Stomach (tissue), 9 donors: ENCODE results near the gene RXRA. TPM values are rescaled to one million over a fixed set of nuclear protein-coding genes. Genes with fewer than 3 reads are reported as not detected.

Experiments used
- DNase-seq, 2 donors: peaks; one replicate each; pipeline versions ENCODE4 v3.0.0 to v3.0.0-alpha.2; 2013 to 2019
- H3K27ac ChIP-seq, 5 donors: fragments of 200-600 bp in 4 of 5; sonication (generic) in 4 of 5; one replicate each; pipeline ENCODE4 v1.5.1; 2013 to 2019; ENCODE audit warnings: mild to moderate bottlenecking in 1 of 5, moderate library complexity in 1 of 5
- H3K27me3 ChIP-seq, 3 donors: fragments of 200-600 bp; sonication (generic); one replicate each; pipeline ENCODE4 v1.5.1; 2017 to 2019; ENCODE audit warnings: mixed run types in 1 of 3
- H3K36me3 ChIP-seq, 4 donors: fragments of 200-600 bp; sonication (generic); 1 replicate in 3 of 4; 2 replicates in 1 of 4; pipeline ENCODE4 v1.5.1; 2016 to 2019
- H3K4me1 ChIP-seq, 4 donors: fragments of 200-600 bp; sonication (generic); one replicate each; pipeline ENCODE4 v1.5.1; 2016 to 2019
- H3K4me3 ChIP-seq, 4 donors: fragments of 200-600 bp; sonication (generic) in 3 of 4; one replicate each; pipeline ENCODE4 v1.5.1; 2016 to 2019; ENCODE audit warnings: mild to moderate bottlenecking in 1 of 4
- H3K9me3 ChIP-seq, 4 donors: fragments of 200-600 bp; sonication (generic); one replicate each; pipeline ENCODE4 v1.5.1; 2016 to 2019
- CTCF ChIP-seq, 7 experiments: fragments of 450-650 bp in 4 of 7; fragments of 200-600 bp in 3 of 7; sonication (generic) in 3 of 7; IDR thresholded peaks; one replicate each; pipeline ENCODE4 v1.5.1; 2016 to 2019; ENCODE audit warnings: antibody characterized with exemption in 7 of 7, control low read depth in 2 of 7, mild to moderate bottlenecking in 1 of 7
- EP300 ChIP-seq: sonication (generic); formaldehyde crosslinking; IDR thresholded peaks from one replicate; pipeline ENCODE4 v1.6.1; 2017; ENCODE audit warnings: antibody characterized with exemption
- POLR2A ChIP-seq, 4 donors: fragments of 450-650 bp; IDR thresholded peaks; one replicate each; pipeline ENCODE4 v1.6.1; 2016; ENCODE audit warnings: antibody characterized with exemption in 4 of 4, control low read depth in 2 of 4, mild to moderate bottlenecking in 1 of 4, moderate library complexity in 1 of 4
- POLR2AphosphoS5 ChIP-seq, 3 donors: sonication (generic); formaldehyde crosslinking; IDR thresholded peaks; one replicate each; pipeline ENCODE4 v1.6.1; 2016; ENCODE audit warnings: antibody characterized with exemption in 3 of 3
- WGBS, 5 donors: extraction: QIAGEN DNeasy Blood & Tissue Kit in 3 of 5; methylation state at CpG; one replicate each; pipeline versions ENCODE4 v1.1.5 to v1.1.7; 2013 to 2018; 5-methylcytosine and 5-hydroxymethylcytosine counted together
- intact Hi-C: fragments of 100-400 bp; cut with DNase I; formaldehyde crosslinking; loops from one replicate; pipeline ENCODE4 v1.15.1; 2023; ENCODE audit warnings: low total_unique reads
- polyA plus RNA-seq, 3 donors: library from polyadenylated mRNA; stranded (reverse); fragments of 200-250 nt; gene quantifications; one replicate each; pipeline ENCODE4 v1.2.3, GENCODE V29; 2013
- total RNA-seq, 5 donors: library from RNA; depleted of rRNA; stranded (reverse); fragments of >200 nt; gene quantifications; one replicate each; pipeline versions ENCODE4 v1.1.0 to v1.2.3, GENCODE V29; 2014 to 2016
- donor health status: healthy with polysubstance abuse.
- donor health status: Bipolar disorder and iron deficiency.
- donor health status: healthy.

RXRA gene
- total and polyA plus RNA-seq, 8 donors: 14.0 to 68.4 (median 29.3) TPM

DNA sequence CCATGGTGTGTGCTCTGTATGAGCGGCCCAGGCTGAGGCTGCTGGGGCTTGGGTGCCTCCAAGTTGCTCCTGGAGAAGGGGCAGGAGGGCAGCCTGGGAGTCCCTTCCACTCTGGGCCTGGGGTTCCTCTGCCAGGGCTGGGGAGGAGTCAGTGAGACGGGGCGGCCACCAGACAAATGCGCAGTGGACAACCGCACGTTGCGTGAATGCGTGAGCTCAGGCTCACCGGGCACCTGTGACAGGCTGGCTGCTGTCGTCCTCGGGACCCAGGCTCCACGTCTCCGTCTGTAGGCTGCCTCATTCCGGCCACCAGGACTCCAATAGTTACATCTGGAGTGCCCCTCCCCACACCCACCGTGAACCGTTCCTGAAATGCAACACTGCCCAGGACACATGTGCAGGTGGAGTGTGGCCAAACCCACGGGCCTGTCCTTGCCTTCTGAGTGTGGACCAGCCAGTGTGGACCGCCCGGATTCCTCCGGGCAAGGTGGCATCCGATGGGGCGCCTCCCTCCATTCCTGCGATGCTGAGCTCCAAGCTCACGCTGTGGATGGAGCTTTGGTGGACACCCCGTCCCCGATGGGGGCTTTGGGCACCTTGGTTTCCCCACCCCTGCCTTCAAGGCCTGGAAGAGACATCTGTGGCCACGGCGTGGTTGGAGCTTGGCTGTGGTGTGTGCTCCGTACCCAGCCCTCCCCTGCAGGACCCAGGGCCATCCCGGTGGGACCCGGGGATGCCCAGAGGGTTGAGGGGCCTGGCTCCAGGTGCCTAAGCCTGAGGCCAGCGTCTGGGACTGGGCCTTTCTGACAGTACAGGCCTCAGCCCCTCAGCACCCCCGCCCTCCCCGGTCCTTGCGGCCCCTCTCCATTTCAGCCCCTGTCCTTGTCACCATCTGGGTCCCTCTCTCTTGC lies 34.0 kb upstream of the RXRA start:
- no peaks in the 10 kb centered on the region for H3K9me3 ChIP-seq
- intact Hi-C loops: no loop called here
- peaks cover 0 to 15% (median 0%) of the 10 kb centered on the region in 3 donors for H3K27me3 ChIP-seq
- no peak overlapping the region for H3K4me3 ChIP-seq
- DNase-seq: no peak
- peaks cover 9 to 17% (median 13%) of the 10 kb centered on the region in 4 donors for H3K4me1 ChIP-seq
- no peak overlapping the region for H3K27ac ChIP-seq
- 93 to 95% (median 94%) methylated on average over 21 to 35 of the region's 35 CpGs for WGBS, 5 donors
- no peak for TF ChIP-seq EP300
- TF ChIP-seq POLR2AphosphoS5 (IDR thresholded peaks at IDR 0.05): no peak
- no peak for TF ChIP-seq CTCF (IDR thresholded peaks at IDR 0.05)
- TF ChIP-seq POLR2A (IDR thresholded peaks at IDR 0.05): no peak
- no peaks in the 10 kb centered on the region for H3K36me3 ChIP-seq

- Histone ChIP-seq H3K36me3 (no peaks in the 10 kb centered on the region), H3K9me3 (no peaks in the 10 kb centered on the region), H3K4me1 (peaks cover 9 to 14% (median 11%) of the 10 kb centered on the region in 4 donors), H3K4me3 (peak overlapping the region in 1 of 4 donors; percentile 34), H3K27ac (no peak overlapping the region), H3K27me3 (peaks cover 0 to 16% (median 0%) of the 10 kb centered on the region in 3 donors)
- WGBS, 5 donors: 70 to 90% (median 76%) methylated on average over 9 to 13 of the region's 13 CpGs
- DNase-seq: no peak
- no peak for TF ChIP-seq CTCF (IDR thresholded peaks at IDR 0.05)
- intact Hi-C loops: no loop called here
Observed at GRCh38 chr9:134293031-134293521, 33.2 kb upstream of the RXRA start.

DNA sequence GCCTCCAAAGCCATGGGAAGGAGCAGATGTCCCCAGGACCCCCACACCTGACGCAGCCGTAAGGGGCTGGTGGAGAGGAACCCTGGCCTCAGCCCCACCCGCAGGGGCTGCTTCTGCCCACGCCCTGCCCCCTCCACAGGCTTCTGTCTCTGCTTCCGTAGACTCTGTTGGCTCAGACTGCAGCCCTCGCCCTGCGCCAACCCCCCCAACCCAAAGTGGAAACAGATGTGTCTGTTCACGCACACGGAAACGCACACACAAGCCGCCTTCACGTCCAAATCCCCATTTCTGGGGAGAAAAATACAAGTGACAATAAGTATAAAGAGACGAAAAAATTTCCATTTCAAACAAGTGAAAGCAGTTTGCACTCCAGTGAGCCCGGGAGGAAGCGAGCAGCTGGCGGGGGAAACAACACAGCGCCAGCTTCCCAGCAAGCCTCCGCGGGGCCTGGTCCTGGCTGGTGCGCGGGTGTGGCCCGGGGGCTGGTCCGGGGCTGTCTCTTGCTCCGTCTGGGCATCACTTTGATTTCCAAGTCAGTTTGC lies 32.6 kb upstream of the RXRA start:
- Histone ChIP-seq H3K9me3 (no peaks in the 10 kb centered on the region), H3K36me3 (no peaks in the 10 kb centered on the region), H3K27me3 (peaks cover 0 to 16% (median 0%) of the 10 kb centered on the region in 3 donors), H3K4me1 (peaks cover 9 to 14% (median 11%) of the 10 kb centered on the region in 4 donors), H3K27ac (no peak overlapping the region), H3K4me3 (peak overlapping the region; percentile 14 to 34 (median 19))
- intact Hi-C loops: no loop called here
- 21 to 30% (median 23%) methylated on average over 24 of the region's 24 CpGs for WGBS, 5 donors
- peak in 1 of 2 donors; percentile 71 for DNase-seq
- no peak for TF ChIP-seq POLR2AphosphoS5 (IDR thresholded peaks at IDR 0.05)
- no peak for TF ChIP-seq POLR2A (IDR thresholded peaks at IDR 0.05)

GRCh38 chr9:134294153-134295071 lies 31.8 kb upstream of the RXRA start:
- 47 to 60% (median 48%) methylated on average over 20 to 45 of the region's 45 CpGs for WGBS, 5 donors
- Histone ChIP-seq H3K27ac (no peak overlapping the region), H3K36me3 (no peaks in the 10 kb centered on the region), H3K27me3 (peaks cover 0 to 16% (median 0%) of the 10 kb centered on the region in 3 donors), H3K9me3 (no peaks in the 10 kb centered on the region), H3K4me3 (peak overlapping the region; percentile 14 to 34 (median 19)), H3K4me1 (peaks cover 9 to 14% (median 11%) of the 10 kb centered on the region in 4 donors)
- no peak for TF ChIP-seq EP300
- TF ChIP-seq CTCF (IDR thresholded peaks at IDR 0.05): peak in 1 of 7 experiments; percentile 7
- TF ChIP-seq POLR2AphosphoS5 (IDR thresholded peaks at IDR 0.05): no peak
- DNase-seq: peak; percentile 65 to 71
- intact Hi-C loops: no loop called here
